ENCODE data around the gene GPX3. TPM values are rescaled to one million over a fixed set of nuclear protein-coding genes. Genes with fewer than 3 reads are reported as not detected.

Gene GPX3
- total and polyA plus RNA-seq, 2 of the 13 experiments (the other 11 are each of a cell fraction or from before 2014, with no cell fraction given): 33.8 to 1,892 TPM

DNA sequence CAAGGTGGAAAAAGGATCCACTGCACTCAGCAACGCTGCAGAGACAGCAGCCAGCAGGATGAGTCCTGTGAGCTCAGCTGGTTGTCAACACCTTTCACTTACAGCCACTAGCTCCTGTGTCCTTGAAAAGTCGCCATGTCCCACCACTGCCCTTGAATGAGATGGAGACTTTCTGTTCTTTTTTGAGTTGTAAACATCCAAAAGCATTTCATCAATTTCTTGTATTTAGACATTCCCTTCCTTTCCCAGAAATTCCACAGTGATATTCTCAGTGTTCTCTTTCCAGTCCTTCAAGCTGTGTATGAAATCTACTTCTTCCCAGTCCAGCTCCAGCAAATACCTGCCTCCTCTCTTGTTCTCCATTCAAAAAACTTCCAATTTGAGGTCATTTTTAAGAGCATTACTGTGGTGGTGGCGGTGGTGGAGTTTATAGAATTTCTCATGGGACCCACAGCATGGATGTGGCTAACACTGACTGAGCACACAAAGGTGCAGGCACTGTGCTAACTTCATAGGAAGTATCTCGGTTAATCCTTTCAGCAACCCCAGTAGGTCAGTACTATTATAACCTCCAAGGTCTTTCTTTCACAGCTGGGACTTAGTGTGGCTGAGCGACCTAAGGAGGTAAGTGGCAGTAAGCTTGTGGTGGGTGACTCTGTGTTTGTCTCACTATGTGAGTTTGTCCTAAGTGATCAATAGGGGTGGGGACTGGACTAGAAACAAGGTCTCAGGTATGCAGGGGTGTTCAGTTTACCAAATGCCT, 15.0 kb upstream of the GPX3 start (continued):
- TF ChIP-seq, protein P1, sequence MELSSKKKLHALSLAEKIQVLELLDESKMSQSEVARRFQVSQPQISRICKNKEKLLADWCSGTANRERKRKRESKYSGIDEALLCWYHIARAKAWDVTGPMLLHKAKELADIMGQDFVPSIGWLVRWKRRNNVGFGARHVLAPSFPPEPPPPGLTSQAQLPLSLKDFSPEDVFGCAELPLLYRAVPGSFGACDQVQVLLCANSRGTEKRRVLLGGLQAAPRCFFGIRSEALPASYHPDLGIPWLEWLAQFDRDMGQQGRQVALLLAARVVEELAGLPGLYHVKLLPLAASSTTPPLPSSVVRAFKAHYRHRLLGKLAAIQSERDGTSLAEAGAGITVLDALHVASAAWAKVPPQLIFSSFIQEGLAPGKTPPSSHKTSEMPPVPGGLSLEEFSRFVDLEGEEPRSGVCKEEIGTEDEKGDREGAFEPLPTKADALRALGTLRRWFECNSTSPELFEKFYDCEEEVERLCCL (CRISPR knock-in tag; IDR thresholded peaks at IDR 0.05; ENCODE audit: borderline replicate concordance): no peak
- TF ChIP-seq ZNF335 (CRISPR knock-in tag; IDR thresholded peaks at IDR 0.05) (no peak), MEIS2 (CRISPR knock-in tag; IDR thresholded peaks at IDR 0.05) (peak; percentile 57; the same call in 1 of the 2 replicates), ZNF83 (CRISPR knock-in tag; IDR thresholded peaks at IDR 0.05; ENCODE audit: borderline replicate concordance) (no peak), TOE1 (CRISPR knock-in tag; IDR thresholded peaks at IDR 0.05) (no peak), ZNF256 (CRISPR knock-in tag; conservative IDR thresholded peaks at IDR 0.05) (no peak), SKI (IDR thresholded peaks at IDR 0.05; ENCODE audit: partially characterized antibody) (no peak), ZNF557 (CRISPR knock-in tag; IDR thresholded peaks at IDR 0.05) (no peak), ARNT2 (CRISPR knock-in tag; IDR thresholded peaks at IDR 0.05; ENCODE audit: low read depth) (no peak), MAF1 (CRISPR knock-in tag; IDR thresholded peaks at IDR 0.05; ENCODE audit: borderline replicate concordance) (no peak), BRCA1 (CRISPR knock-in tag; IDR thresholded peaks at IDR 0.05) (peak; percentile 86; the same call in 1 of the 2 replicates), ZNF567 (CRISPR knock-in tag; IDR thresholded peaks at IDR 0.05; ENCODE audit: borderline replicate concordance) (no peak), ZNF547 (CRISPR knock-in tag; IDR thresholded peaks at IDR 0.05) (no peak), KLF11 (CRISPR knock-in tag; IDR thresholded peaks at IDR 0.05) (no peak), RBFOX2 (IDR thresholded peaks at IDR 0.05; ENCODE audit: low read depth, low read length) (no peak), KLF16 (CRISPR knock-in tag; IDR thresholded peaks at IDR 0.05) (no peak), SYNCRIP (IDR thresholded peaks at IDR 0.05; ENCODE audit: insufficient read depth, low read depth, low read length) (no peak), FOSL2 (CRISPR knock-in tag; IDR thresholded peaks at IDR 0.05) (0 out of 2 replicates have a peak, but pooled peaks have one; percentile 22), PLRG1 (conservative IDR thresholded peaks at IDR 0.05) (no peak), ZNF207 (IDR thresholded peaks at IDR 0.05; ENCODE audit: borderline replicate concordance) (no peak), ZNF543 (CRISPR knock-in tag; IDR thresholded peaks at IDR 0.05) (no peak), TMF1 (CRISPR knock-in tag; IDR thresholded peaks at IDR 0.05; ENCODE audit: low read depth) (no peak)
- TF ChIP-seq, protein P2, sequence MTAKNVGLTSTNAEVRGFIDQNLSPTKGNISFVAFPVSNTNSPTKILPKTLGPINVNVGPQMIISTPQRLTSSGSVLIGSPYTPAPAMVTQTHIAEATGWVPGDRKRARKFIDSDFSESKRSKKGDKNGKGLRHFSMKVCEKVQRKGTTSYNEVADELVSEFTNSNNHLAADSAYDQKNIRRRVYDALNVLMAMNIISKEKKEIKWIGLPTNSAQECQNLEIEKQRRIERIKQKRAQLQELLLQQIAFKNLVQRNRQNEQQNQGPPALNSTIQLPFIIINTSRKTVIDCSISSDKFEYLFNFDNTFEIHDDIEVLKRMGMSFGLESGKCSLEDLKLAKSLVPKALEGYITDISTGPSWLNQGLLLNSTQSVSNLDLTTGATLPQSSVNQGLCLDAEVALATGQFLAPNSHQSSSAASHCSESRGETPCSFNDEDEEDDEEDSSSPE (CRISPR knock-in tag; IDR thresholded peaks at IDR 0.05): no peak
- TF ChIP-seq, protein P3, sequence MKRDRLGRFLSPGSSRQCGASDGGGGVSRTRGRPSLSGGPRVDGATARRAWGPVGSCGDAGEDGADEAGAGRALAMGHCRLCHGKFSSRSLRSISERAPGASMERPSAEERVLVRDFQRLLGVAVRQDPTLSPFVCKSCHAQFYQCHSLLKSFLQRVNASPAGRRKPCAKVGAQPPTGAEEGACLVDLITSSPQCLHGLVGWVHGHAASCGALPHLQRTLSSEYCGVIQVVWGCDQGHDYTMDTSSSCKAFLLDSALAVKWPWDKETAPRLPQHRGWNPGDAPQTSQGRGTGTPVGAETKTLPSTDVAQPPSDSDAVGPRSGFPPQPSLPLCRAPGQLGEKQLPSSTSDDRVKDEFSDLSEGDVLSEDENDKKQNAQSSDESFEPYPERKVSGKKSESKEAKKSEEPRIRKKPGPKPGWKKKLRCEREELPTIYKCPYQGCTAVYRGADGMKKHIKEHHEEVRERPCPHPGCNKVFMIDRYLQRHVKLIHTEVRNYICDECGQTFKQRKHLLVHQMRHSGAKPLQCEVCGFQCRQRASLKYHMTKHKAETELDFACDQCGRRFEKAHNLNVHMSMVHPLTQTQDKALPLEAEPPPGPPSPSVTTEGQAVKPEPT (CRISPR knock-in tag; IDR thresholded peaks at IDR 0.05; ENCODE audit: low read depth): no peak
- TF ChIP-seq, protein P4, sequence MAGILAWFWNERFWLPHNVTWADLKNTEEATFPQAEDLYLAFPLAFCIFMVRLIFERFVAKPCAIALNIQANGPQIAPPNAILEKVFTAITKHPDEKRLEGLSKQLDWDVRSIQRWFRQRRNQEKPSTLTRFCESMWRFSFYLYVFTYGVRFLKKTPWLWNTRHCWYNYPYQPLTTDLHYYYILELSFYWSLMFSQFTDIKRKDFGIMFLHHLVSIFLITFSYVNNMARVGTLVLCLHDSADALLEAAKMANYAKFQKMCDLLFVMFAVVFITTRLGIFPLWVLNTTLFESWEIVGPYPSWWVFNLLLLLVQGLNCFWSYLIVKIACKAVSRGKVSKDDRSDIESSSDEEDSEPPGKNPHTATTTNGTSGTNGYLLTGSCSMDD (CRISPR knock-in tag; IDR thresholded peaks at IDR 0.05): no peak
- TF ChIP-seq, protein P5, sequence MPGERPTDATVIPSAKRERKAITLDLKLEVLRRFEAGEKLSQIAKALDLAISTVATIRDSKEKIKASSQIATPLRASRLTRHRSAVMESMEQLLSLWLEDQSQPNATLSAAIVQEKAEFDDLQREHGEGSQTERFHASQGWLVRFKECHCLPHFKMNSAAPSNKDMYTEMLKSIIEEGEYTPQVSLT (CRISPR knock-in tag; IDR thresholded peaks at IDR 0.05; ENCODE audit: borderline replicate concordance, low read depth): no peak
